ENCODE results near the gene KLHL11. TPM values are rescaled to one million over a fixed set of nuclear protein-coding genes. Genes with fewer than 3 reads are reported as not detected.

The KLHL11 gene
- total and polyA plus RNA-seq, 2 of the 8 experiments (the other 6 are each of a cell fraction or from before 2014, with no cell fraction given) = 4.2 to 13.7 TPM

DNA sequence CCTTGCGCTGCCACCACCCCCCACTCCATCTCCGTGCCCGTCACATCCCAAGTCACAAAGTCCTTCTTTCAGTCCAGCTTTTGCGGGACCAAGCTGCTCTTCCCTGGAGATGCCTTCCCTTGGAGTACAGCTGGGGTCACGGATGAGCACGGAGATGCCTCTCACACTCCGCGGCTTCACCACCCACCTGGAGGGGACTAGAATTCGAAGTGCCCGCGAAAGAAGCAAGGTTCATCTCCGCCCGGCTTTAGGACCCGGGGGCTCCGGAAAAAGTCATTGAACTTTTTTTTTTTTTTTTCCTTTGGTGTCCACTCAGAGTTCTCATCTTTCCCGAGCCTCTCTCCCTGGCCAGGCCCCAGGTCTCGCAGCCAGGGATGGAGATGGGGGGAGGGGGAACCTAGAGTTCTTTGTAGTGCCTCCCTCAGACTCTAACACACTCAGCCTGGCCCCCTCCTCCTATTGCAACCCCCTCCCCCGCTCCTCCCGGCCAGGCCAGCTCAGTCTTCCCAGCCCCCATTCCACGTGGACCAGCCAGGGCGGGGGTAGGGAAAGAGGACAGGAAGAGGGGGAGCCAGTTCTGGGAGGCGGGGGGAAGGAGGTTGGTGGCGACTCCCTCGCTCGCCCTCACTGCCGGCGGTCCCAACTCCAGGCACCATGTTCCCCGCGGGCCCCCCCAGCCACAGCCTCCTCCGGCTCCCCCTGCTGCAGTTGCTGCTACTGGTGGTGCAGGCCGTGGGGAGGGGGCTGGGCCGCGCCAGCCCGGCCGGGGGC, 52.7 kb downstream of the KLHL11 start, which contains the start of gene FKBP10 (continued):
- TF ChIP-seq HDAC2 (IDR thresholded peaks at IDR 0.05; ENCODE audit: borderline replicate concordance in 1 of 2, low read depth in 2 of 2, low read length in 2 of 2) = 0 out of 4 replicates have a peak, but pooled peaks of 1 of the 2 experiments have one; percentile 28
- peak; percentile 24; the same call in 1 of the 2 replicates for TF ChIP-seq TBP (IDR thresholded peaks at IDR 0.05; ENCODE audit: low read depth, low read length)
- TF ChIP-seq KDM5A (IDR thresholded peaks at IDR 0.05; ENCODE audit: low read length) = no peak
- peak; percentile 55; the same call in 1 of the 2 replicates for TF ChIP-seq RBBP5 (IDR thresholded peaks at IDR 0.05; ENCODE audit: borderline replicate concordance, low read depth, low read length)
- peak; percentile 68; the same call in 1 of the 2 replicates for TF ChIP-seq KDM1A (IDR thresholded peaks at IDR 0.05; ENCODE audit: borderline replicate concordance, low read length)
- TF ChIP-seq CBX5 (IDR thresholded peaks at IDR 0.05; ENCODE audit: low read depth, low read length) = no peak
- TF ChIP-seq CEBPB (IDR thresholded peaks at IDR 0.05; ENCODE audit: low read depth, low read length) = no peak
- peak; percentile 71 for TF ChIP-seq SP1 (IDR thresholded peaks at IDR 0.05; ENCODE audit: low read depth, low read length)
- TF ChIP-seq JUND (IDR thresholded peaks at IDR 0.05; ENCODE audit: low read length) = 0 out of 2 replicates have a peak, but pooled peaks have one; percentile 22
- TF ChIP-seq PHF8 (conservative IDR thresholded peaks at IDR 0.05; ENCODE audit: low read depth, low read length) = 0 out of 2 replicates have a peak, but pooled peaks have one; percentile 28
- TF ChIP-seq SP4 (IDR thresholded peaks at IDR 0.05; ENCODE audit: low read length) = no peak
- TF ChIP-seq TAF1 (IDR thresholded peaks at IDR 0.05; ENCODE audit: low read depth, low read length) = peak; percentile 50; the same call in 1 of the 2 replicates
- peak; percentile 36 for TF ChIP-seq CTBP2 (IDR thresholded peaks at IDR 0.05; ENCODE audit: borderline replicate concordance, insufficient read depth, insufficient read length, low read length)
- TF ChIP-seq SIN3A (conservative IDR thresholded peaks at IDR 0.05 in 1 of 2, IDR thresholded peaks at IDR 0.05 in 1 of 2; ENCODE audit: low read depth in 1 of 2, low read length in 2 of 2) = peak; percentile 79 to 83; a peak in 3 of 4 replicates
- no peak for TF ChIP-seq JUN (IDR thresholded peaks at IDR 0.05; ENCODE audit: low read depth, low read length)
- TF ChIP-seq RXRA (IDR thresholded peaks at IDR 0.05; ENCODE audit: insufficient read depth, low read depth, low read length) = no peak
- TF ChIP-seq YY1 (IDR thresholded peaks at IDR 0.05; ENCODE audit: low read depth, low read length) = 0 out of 2 replicates have a peak, but pooled peaks have one; percentile 29
- no peak for TF ChIP-seq RFX5 (IDR thresholded peaks at IDR 0.05; ENCODE audit: borderline replicate concordance, low read depth, low read length)
- no peak for TF ChIP-seq RNF2 (IDR thresholded peaks at IDR 0.05; ENCODE audit: borderline replicate concordance, low read depth, low read length, missing control alignments, poor library complexity, severe bottlenecking)
- TF ChIP-seq FOSL1 (IDR thresholded peaks at IDR 0.05; ENCODE audit: insufficient read depth, low read depth, low read length) = peak; percentile 97
- peak in 1 of 2 experiments; percentile 37; a peak in 1 of 3 replicates for TF ChIP-seq EP300 (IDR thresholded peaks at IDR 0.05; ENCODE audit: borderline replicate concordance in 1 of 2, low read depth in 2 of 2, low read length in 2 of 2)
- TF ChIP-seq POLR2AphosphoS5 (IDR thresholded peaks at IDR 0.05; ENCODE audit: low read depth, low read length) = no peak
- no peak for TF ChIP-seq POU5F1 (IDR thresholded peaks at IDR 0.05; ENCODE audit: low read depth, low read length)

Measured in H1 (cell line).